WTC11 (cell line): ENCODE results near the gene TMTC1. TPM values are rescaled to one million over a fixed set of nuclear protein-coding genes. Genes with fewer than 3 reads are reported as not detected.
A peak's percentile ranks its signal among the peaks of the same experiment; 100 is the strongest.

Experiments used
- ATAC-seq: fragments of 200-7000 bp; cut with Tn5 transposase; 2 replicates; pipeline ENCODE4 v1.10.0; 2021; ENCODE audit warnings: mild to moderate bottlenecking, moderate library complexity
- Bru-seq: library from RNA; stranded (reverse); fragments of 400-500 nt; gene quantifications from one replicate; lab custom pipeline; 2021; lab: Mats Ljungman, UMichigan
- CTCF ChIA-PET: fragments of 300-600 bp; sonication (Branson Sonifier 250); formaldehyde crosslinking; loops from one replicate; lab custom pipeline; 2021; ENCODE audit warnings: antibody characterized with exemption; lab: Charles Lee
- POLR2A ChIA-PET: fragments of 350-600 bp; sonication (Branson Sonifier 250); formaldehyde crosslinking; loops from one replicate; lab custom pipeline; 2021; ENCODE audit warnings: antibody characterized with exemption; lab: Charles Lee
- DNase-seq: peaks from one replicate; pipeline ENCODE4 v3.0.0; 2021; ENCODE audit warnings: low spot score
- H3K27ac Mint-ChIP-seq: 2 replicates; pipeline ENCODE4 v1.8.0; 2021; ENCODE audit warnings: mixed read lengths
- H3K27me3 Mint-ChIP-seq: 2 replicates; pipeline ENCODE4 v1.8.0; 2021; ENCODE audit warnings: low read depth, mild to moderate bottlenecking, moderate library complexity, mixed read lengths
- H3K36me3 Mint-ChIP-seq: 2 replicates; pipeline ENCODE4 v1.8.0; 2021; ENCODE audit warnings: mixed read lengths
- H3K4me1 Mint-ChIP-seq: 2 replicates; pipeline ENCODE4 v1.8.0; 2022; ENCODE audit warnings: mixed read lengths
- H3K4me3 Mint-ChIP-seq: 2 replicates; pipeline ENCODE4 v1.8.0; 2021; ENCODE audit warnings: mild to moderate bottlenecking, moderate library complexity, mixed read lengths
- H3K9me3 Mint-ChIP-seq: 2 replicates; pipeline ENCODE4 v1.8.0; 2021; ENCODE audit warnings: mixed read lengths
- ATF1 ChIP-seq: sonication (generic); formaldehyde crosslinking; IDR thresholded peaks from 2 replicates; pipeline ENCODE4 v1.8.1; 2023; ENCODE audit warnings: mild to moderate bottlenecking, moderate library complexity, missing genetic modification reagents
- CBFB ChIP-seq: sonication (generic); formaldehyde crosslinking; IDR thresholded peaks from 2 replicates; pipeline ENCODE4 v1.8.1; 2022; ENCODE audit warnings: mild to moderate bottlenecking, low read depth, missing genetic modification reagents
- CREB1 ChIP-seq: sonication (generic); formaldehyde crosslinking; IDR thresholded peaks from 2 replicates; pipeline ENCODE4 v1.8.0; 2023; ENCODE audit warnings: mild to moderate bottlenecking, missing genetic modification reagents
- EMX1 ChIP-seq: fragments of 250-450 bp; sonication (Bioruptor Pico); IDR thresholded peaks from 2 replicates; pipeline ENCODE4 v1.8.0; 2021; ENCODE audit warnings: mild to moderate bottlenecking
- ETV6 ChIP-seq: sonication (generic); formaldehyde crosslinking; IDR thresholded peaks from 2 replicates; pipeline ENCODE4 v1.8.1; 2022; ENCODE audit warnings: mild to moderate bottlenecking, missing genetic modification reagents
- FOXK1 ChIP-seq: sonication (generic); formaldehyde crosslinking; IDR thresholded peaks from 2 replicates; pipeline ENCODE4 v1.8.0; 2022; ENCODE audit warnings: mild to moderate bottlenecking, moderate library complexity, missing genetic modification reagents
- FOXP1 ChIP-seq: sonication (generic); formaldehyde crosslinking; IDR thresholded peaks from 2 replicates; pipeline ENCODE4 v1.8.0; 2022; ENCODE audit warnings: missing genetic modification reagents, mild to moderate bottlenecking, moderate library complexity, borderline replicate concordance
- GABPB1 ChIP-seq: sonication (generic); formaldehyde crosslinking; IDR thresholded peaks from 2 replicates; pipeline ENCODE4 v1.8.1; 2023; ENCODE audit warnings: mild to moderate bottlenecking, missing genetic modification reagents
- HMGA2 ChIP-seq: fragments of 250-450 bp; sonication (Bioruptor Pico); IDR thresholded peaks from 2 replicates; pipeline ENCODE4 v1.4.0; 2021; ENCODE audit warnings: mild to moderate bottlenecking, moderate library complexity
- IRF2 ChIP-seq: sonication (generic); formaldehyde crosslinking; IDR thresholded peaks from 2 replicates; pipeline ENCODE4 v1.8.0; 2022; ENCODE audit warnings: low read depth, missing genetic modification reagents, borderline replicate concordance
- MXD4 ChIP-seq: fragments of 250-450 bp; sonication (Bioruptor Pico); IDR thresholded peaks from 2 replicates; pipeline ENCODE4 v1.8.0; 2021; ENCODE audit warnings: mild to moderate bottlenecking, moderate library complexity, borderline replicate concordance
- MYBL2 ChIP-seq: sonication (generic); formaldehyde crosslinking; IDR thresholded peaks from 2 replicates; pipeline ENCODE4 v1.8.1; 2023; ENCODE audit warnings: mild to moderate bottlenecking, moderate library complexity, missing genetic modification reagents
- OVOL2 ChIP-seq: fragments of 250-450 bp; sonication (Bioruptor Pico); IDR thresholded peaks from 2 replicates; pipeline ENCODE4 v1.9.0; 2021; ENCODE audit warnings: mild to moderate bottlenecking, borderline replicate concordance
- PRRX2 ChIP-seq: fragments of 250-450 bp; sonication (Bioruptor Pico); IDR thresholded peaks from 2 replicates; pipeline ENCODE4 v1.8.0; 2021; ENCODE audit warnings: mild to moderate bottlenecking
- RORB ChIP-seq: fragments of 250-450 bp; sonication (Bioruptor Pico); IDR thresholded peaks from 2 replicates; pipeline ENCODE4 v1.9.0; 2021; ENCODE audit warnings: mild to moderate bottlenecking
- TCF7 ChIP-seq: sonication (generic); formaldehyde crosslinking; IDR thresholded peaks from 2 replicates; pipeline ENCODE4 v1.8.0; 2022; ENCODE audit warnings: mild to moderate bottlenecking, low read depth, missing genetic modification reagents, moderate library complexity
- ZNF396 ChIP-seq: fragments of 250-450 bp; sonication (Bioruptor Pico); IDR thresholded peaks from 2 replicates; pipeline ENCODE4 v1.8.0; 2021; ENCODE audit warnings: mild to moderate bottlenecking, moderate library complexity, borderline replicate concordance
- long read RNA-seq, 3 experiments: library from RNA in 1 of 3; library from capped mRNA in 1 of 3; library from polyadenylated mRNA in 1 of 3; unstranded in 2 of 3; stranded (forward) in 1 of 3; transcript quantifications; one replicate each; pipeline ENCODE4 v2.0.0, GENCODE V29; 2021
- total RNA-seq: library from RNA; stranded (reverse); gene quantifications from 3 replicates; pipeline ENCODE4 v1.2.3, GENCODE V29; 2021
- TF ChIP-seq, protein P1 (sequence below): sonication (generic); formaldehyde crosslinking; conservative IDR thresholded peaks from 2 replicates; pipeline ENCODE4 v1.8.1; 2023; ENCODE audit warnings: mild to moderate bottlenecking, low read depth, missing genetic modification reagents, moderate library complexity
- TF ChIP-seq, protein P2 (sequence below): sonication (generic); formaldehyde crosslinking; IDR thresholded peaks from 2 replicates; pipeline ENCODE4 v1.8.1; 2022; ENCODE audit warnings: low read depth, missing genetic modification reagents, borderline replicate concordance
- TF ChIP-seq, protein P3 (sequence below): sonication (generic); formaldehyde crosslinking; IDR thresholded peaks from 2 replicates; pipeline ENCODE4 v1.8.1; 2023; ENCODE audit warnings: mild to moderate bottlenecking, moderate library complexity, missing genetic modification reagents
- TF ChIP-seq, protein P4 (sequence below): sonication (generic); formaldehyde crosslinking; IDR thresholded peaks from 2 replicates; pipeline ENCODE4 v1.8.0; 2023; ENCODE audit warnings: missing genetic modification reagents
- TF ChIP-seq, protein P5 (sequence below): sonication (generic); formaldehyde crosslinking; conservative IDR thresholded peaks from 2 replicates; pipeline ENCODE4 v1.8.1; 2022; ENCODE audit warnings: mild to moderate bottlenecking, missing genetic modification reagents
- TF ChIP-seq, protein P6 (sequence below): fragments of 250-450 bp; sonication (Bioruptor Pico); IDR thresholded peaks from 2 replicates; pipeline ENCODE4 v2.1.2; 2022; ENCODE audit warnings: mild to moderate bottlenecking, moderate library complexity

Gene TMTC1
- 13.9 to 17.3 TPM (median 13.9 TPM) in 3 replicates for total RNA-seq
- Bru-seq, nascent RNA, result percentile 68 among the genes with signal in this experiment
- long read RNA-seq, experiment 1, full-length matches to known transcripts, result 46 of 101 reads
- long read RNA-seq, experiment 1, partial matches to known transcripts, result 10 of 101 reads
- long read RNA-seq, experiment 1, other reads (novel, unspliced or antisense), result 45 of 101 reads
- long read RNA-seq, experiment 2, full-length matches to known transcripts, result 6 of 18 reads
- long read RNA-seq, experiment 2, partial matches to known transcripts, result 1 of 18 reads
- long read RNA-seq, experiment 2, other reads (novel, unspliced or antisense), result 11 of 18 reads
- long read RNA-seq, experiment 3, partial matches to known transcripts, result 1 of 2 reads
- long read RNA-seq, experiment 3, other reads (novel, unspliced or antisense), result 1 of 2 reads

DNA sequence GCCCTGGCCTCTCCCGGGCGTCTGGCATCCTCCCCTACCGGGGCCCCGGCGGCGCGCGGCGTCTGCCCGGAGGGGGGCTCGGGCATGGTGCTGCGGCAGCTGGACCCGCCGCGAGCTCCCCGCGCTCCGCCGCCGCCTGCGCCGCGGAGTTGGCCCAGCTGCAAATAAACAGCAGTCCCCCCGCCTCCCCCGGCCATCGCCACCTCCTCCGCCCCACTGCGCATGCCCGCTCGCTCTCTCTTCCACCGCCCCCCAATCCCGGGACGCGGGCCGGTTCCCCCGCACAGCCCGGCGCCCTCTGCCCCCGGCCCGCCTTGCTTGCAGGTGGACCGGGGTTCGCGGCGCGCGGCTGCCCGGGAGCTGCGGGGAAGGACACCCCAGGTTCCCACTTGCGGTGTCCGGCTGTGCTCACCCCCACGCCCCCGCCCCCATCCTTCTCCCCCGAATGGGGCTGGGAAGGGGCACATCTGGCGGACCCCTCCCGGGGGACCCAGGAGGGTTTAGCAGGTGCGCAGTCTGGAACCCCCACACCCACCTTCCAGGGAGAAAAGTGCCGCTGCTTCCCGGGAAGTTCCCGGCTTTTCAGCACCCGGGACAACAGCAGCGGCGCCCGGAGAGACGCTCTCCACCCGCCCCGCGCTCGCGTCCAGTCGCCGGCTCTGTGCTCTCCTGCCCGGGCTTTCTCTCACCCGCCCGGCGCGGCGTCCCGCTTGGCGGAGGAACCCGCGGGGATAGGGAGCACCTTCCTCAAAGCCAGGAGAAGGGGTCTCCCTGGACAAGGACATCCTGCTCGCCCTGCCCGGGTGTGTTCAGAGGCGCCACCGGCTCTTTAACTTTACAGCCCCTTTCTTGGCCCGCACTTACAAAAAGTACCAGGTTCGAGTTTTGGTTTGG, at the start of gene TMTC1:
TMTC1 (minus strand) TSS at position 170 of the 894 bp plus-strand sequence. CDS start 191 bp downstream, outside the sequence.
- Mint-ChIP-seq H3K27me3 (peaks cover 17% of the 10 kb centered on the region), H3K36me3 (peaks cover 17% of the 10 kb centered on the region), H3K9me3 (peaks cover 17% of the 10 kb centered on the region), H3K4me1 (peaks cover 29% of the 10 kb centered on the region), H3K4me3 (peak within 1 kb of the TSS; percentile 88), H3K27ac (no peak within 1 kb of the TSS)
- peak; percentile 74 for ATAC-seq
- ChIA-PET CTCF (interaction anchor here (1.0 to 2.1 kb wide), 3 partner anchors 106 to 315 kb away, joined by 3 to 6 read pairs (median 5); no protein-coding TSS in a partner anchor), POLR2A (no interaction called here)
- peak; percentile 80 for DNase-seq
- TF ChIP-seq, protein P1, sequence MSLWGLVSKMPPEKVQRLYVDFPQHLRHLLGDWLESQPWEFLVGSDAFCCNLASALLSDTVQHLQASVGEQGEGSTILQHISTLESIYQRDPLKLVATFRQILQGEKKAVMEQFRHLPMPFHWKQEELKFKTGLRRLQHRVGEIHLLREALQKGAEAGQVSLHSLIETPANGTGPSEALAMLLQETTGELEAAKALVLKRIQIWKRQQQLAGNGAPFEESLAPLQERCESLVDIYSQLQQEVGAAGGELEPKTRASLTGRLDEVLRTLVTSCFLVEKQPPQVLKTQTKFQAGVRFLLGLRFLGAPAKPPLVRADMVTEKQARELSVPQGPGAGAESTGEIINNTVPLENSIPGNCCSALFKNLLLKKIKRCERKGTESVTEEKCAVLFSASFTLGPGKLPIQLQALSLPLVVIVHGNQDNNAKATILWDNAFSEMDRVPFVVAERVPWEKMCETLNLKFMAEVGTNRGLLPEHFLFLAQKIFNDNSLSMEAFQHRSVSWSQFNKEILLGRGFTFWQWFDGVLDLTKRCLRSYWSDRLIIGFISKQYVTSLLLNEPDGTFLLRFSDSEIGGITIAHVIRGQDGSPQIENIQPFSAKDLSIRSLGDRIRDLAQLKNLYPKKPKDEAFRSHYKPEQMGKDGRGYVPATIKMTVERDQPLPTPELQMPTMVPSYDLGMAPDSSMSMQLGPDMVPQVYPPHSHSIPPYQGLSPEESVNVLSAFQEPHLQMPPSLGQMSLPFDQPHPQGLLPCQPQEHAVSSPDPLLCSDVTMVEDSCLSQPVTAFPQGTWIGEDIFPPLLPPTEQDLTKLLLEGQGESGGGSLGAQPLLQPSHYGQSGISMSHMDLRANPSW (CRISPR knock-in tag), result no peak
- TF ChIP-seq, protein P2, sequence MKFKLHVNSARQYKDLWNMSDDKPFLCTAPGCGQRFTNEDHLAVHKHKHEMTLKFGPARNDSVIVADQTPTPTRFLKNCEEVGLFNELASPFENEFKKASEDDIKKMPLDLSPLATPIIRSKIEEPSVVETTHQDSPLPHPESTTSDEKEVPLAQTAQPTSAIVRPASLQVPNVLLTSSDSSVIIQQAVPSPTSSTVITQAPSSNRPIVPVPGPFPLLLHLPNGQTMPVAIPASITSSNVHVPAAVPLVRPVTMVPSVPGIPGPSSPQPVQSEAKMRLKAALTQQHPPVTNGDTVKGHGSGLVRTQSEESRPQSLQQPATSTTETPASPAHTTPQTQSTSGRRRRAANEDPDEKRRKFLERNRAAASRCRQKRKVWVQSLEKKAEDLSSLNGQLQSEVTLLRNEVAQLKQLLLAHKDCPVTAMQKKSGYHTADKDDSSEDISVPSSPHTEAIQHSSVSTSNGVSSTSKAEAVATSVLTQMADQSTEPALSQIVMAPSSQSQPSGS (CRISPR knock-in tag), result no peak
- TF ChIP-seq GABPB1 (CRISPR knock-in tag) (no peak), EMX1 (no peak), ETV6 (CRISPR knock-in tag) (no peak), TCF7 (CRISPR knock-in tag) (no peak), RORB (no peak), ATF1 (CRISPR knock-in tag) (no peak), IRF2 (CRISPR knock-in tag) (no peak), OVOL2 (CRISPR knock-in tag) (no peak), FOXK1 (CRISPR knock-in tag) (peak; percentile 27; the same call in 1 of the 2 replicates), HMGA2 (CRISPR knock-in tag) (no peak), FOXP1 (peak; percentile 43; the same call in 1 of the 2 replicates), ZNF396 (no peak), MXD4 (CRISPR knock-in tag) (no peak), PRRX2 (CRISPR knock-in tag) (no peak), CREB1 (CRISPR knock-in tag) (no peak), CBFB (CRISPR knock-in tag) (no peak), MYBL2 (CRISPR knock-in tag) (peak; percentile 54; the same call in 1 of the 2 replicates)
- TF ChIP-seq, protein P3, sequence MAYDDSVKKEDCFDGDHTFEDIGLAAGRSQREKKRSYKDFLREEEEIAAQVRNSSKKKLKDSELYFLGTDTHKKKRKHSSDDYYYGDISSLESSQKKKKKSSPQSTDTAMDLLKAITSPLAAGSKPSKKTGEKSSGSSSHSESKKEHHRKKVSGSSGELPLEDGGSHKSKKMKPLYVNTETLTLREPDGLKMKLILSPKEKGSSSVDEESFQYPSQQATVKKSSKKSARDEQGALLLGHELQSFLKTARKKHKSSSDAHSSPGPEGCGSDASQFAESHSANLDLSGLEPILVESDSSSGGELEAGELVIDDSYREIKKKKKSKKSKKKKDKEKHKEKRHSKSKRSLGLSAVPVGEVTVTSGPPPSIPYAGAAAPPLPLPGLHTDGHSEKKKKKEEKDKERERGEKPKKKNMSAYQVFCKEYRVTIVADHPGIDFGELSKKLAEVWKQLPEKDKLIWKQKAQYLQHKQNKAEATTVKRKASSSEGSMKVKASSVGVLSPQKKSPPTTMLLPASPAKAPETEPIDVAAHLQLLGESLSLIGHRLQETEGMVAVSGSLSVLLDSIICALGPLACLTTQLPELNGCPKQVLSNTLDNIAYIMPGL (CRISPR knock-in tag), result peak; percentile 17; the same call in 1 of the 2 replicates
- TF ChIP-seq, protein P4, sequence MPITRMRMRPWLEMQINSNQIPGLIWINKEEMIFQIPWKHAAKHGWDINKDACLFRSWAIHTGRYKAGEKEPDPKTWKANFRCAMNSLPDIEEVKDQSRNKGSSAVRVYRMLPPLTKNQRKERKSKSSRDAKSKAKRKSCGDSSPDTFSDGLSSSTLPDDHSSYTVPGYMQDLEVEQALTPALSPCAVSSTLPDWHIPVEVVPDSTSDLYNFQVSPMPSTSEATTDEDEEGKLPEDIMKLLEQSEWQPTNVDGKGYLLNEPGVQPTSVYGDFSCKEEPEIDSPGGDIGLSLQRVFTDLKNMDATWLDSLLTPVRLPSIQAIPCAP, result no peak
- TF ChIP-seq, protein P5, sequence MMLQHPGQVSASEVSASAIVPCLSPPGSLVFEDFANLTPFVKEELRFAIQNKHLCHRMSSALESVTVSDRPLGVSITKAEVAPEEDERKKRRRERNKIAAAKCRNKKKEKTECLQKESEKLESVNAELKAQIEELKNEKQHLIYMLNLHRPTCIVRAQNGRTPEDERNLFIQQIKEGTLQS (CRISPR knock-in tag), result no peak
- TF ChIP-seq, protein P6, sequence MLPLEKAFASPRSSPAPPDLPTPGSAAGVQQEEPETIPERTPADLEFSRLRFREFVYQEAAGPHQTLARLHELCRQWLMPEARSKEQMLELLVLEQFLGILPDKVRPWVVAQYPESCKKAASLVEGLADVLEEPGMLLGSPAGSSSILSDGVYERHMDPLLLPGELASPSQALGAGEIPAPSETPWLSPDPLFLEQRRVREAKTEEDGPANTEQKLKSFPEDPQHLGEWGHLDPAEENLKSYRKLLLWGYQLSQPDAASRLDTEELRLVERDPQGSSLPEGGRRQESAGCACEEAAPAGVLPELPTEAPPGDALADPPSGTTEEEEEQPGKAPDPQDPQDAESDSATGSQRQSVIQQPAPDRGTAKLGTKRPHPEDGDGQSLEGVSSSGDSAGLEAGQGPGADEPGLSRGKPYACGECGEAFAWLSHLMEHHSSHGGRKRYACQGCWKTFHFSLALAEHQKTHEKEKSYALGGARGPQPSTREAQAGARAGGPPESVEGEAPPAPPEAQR, result no peak
